Smooth muscle cell (in vitro differentiated cells): Measurements from ENCODE around the gene CCDC9B. TPM values are rescaled to one million over a fixed set of nuclear protein-coding genes. Genes with fewer than 3 reads are reported as not detected.

Experiments used
- DNase-seq: peaks from one replicate; lab custom pipeline; 2025; ENCODE audit not compliant: unreplicated experiment; lab: John Stamatoyannopoulos, UW
- H2AFZ ChIP-seq: fragments of 200-600 bp; sonication (generic); 2 replicates; pipeline ENCODE4 v1.6.0; 2016; ENCODE audit warnings: antibody characterized with exemption, low read depth, mild to moderate bottlenecking
- H3F3A ChIP-seq: fragments of 200-600 bp; sonication (generic); 2 replicates; pipeline ENCODE4 v1.6.0; 2017; ENCODE audit warnings: antibody characterized with exemption, low read depth
- H3K27ac ChIP-seq: fragments of 200-600 bp; sonication (generic); 2 replicates; pipeline ENCODE4 v1.5.1; 2016; ENCODE audit warnings: low read depth, mild to moderate bottlenecking
- H3K27me3 ChIP-seq: fragments of 200-600 bp; sonication (generic); 2 replicates; pipeline ENCODE4 v1.6.1; 2016; ENCODE audit warnings: low read depth, mild to moderate bottlenecking
- H3K36me3 ChIP-seq: fragments of 200-600 bp; sonication (generic); 2 replicates; pipeline ENCODE4 v1.5.1; 2016; ENCODE audit warnings: low read depth
- H3K4me1 ChIP-seq: fragments of 200-600 bp; sonication (generic); 2 replicates; pipeline ENCODE4 v1.5.1; 2016; ENCODE audit warnings: low read depth
- H3K4me2 ChIP-seq: fragments of 200-600 bp; sonication (generic); 2 replicates; pipeline ENCODE4 v1.6.0; 2016; ENCODE audit warnings: mild to moderate bottlenecking
- H3K4me3 ChIP-seq: fragments of 200-600 bp; sonication (generic); 2 replicates; pipeline ENCODE4 v1.5.1; 2016; ENCODE audit warnings: mild to moderate bottlenecking
- H3K79me2 ChIP-seq: fragments of 200-600 bp; sonication (generic); 2 replicates; pipeline ENCODE4 v1.6.0; 2016; ENCODE audit warnings: low read depth, mild to moderate bottlenecking
- H3K9ac ChIP-seq: fragments of 200-600 bp; sonication (generic); 2 replicates; pipeline ENCODE4 v1.6.0; 2016; ENCODE audit warnings: low read depth
- H3K9me3 ChIP-seq: fragments of 200-600 bp; sonication (generic); replicated peaks from 2 replicates; pipeline ENCODE4 v1.5.1; 2016; ENCODE audit warnings: low read depth
- H4K20me1 ChIP-seq: fragments of 200-600 bp; sonication (generic); 2 replicates; pipeline ENCODE4 v1.6.0; 2016; ENCODE audit warnings: low read depth
- CTCF ChIP-seq: fragments of 200-600 bp; sonication (generic); IDR thresholded peaks from 2 replicates; pipeline ENCODE4 v1.5.1; 2017; ENCODE audit warnings: borderline replicate concordance, mild to moderate bottlenecking, antibody characterized with exemption; ENCODE audit not compliant: insufficient read depth, poor library complexity, severe bottlenecking
- WGBS: methylation state at CpG from one replicate; pipeline ENCODE4 v1.1.7; 2016; ENCODE audit warnings: low lambda C conversion rate; 5-methylcytosine and 5-hydroxymethylcytosine counted together
- polyA plus RNA-seq: library from polyadenylated mRNA; unstranded; fragments of >200 nt; fragmentation: Nextera tagmentation; extraction: Ambion mirVana; gene quantifications from 2 replicates; pipeline ENCODE4 v1.2.1, GENCODE V29; 2016
- total RNA-seq: library from RNA; depleted of rRNA; stranded (reverse); fragments of >200 nt; gene quantifications from 2 replicates; pipeline ENCODE4 v1.2.3, GENCODE V29; 2014

CCDC9B gene
- total and polyA plus RNA-seq, 2 experiments from 2014 or later, result 0.97 to 3.8 TPM

GRCh38 chr15:40325188-40325587 is 15.6 kb downstream of the CCDC9B start:
- no peak overlapping the region for H2AFZ ChIP-seq
- peak overlapping the region; percentile 66 for H3K4me3 ChIP-seq
- peaks cover 5% of the 10 kb centered on the region for H3F3A ChIP-seq
- no peak overlapping the region for H3K27ac ChIP-seq
- no peaks in the 10 kb centered on the region for H3K9me3 ChIP-seq
- no peak for DNase-seq
- H3K4me2 ChIP-seq, result peak overlapping the region; percentile 94
- peaks cover 46% of the 10 kb centered on the region for H3K4me1 ChIP-seq
- H3K27me3 ChIP-seq, result no peaks in the 10 kb centered on the region
- H4K20me1 ChIP-seq, result peaks cover 17% of the 10 kb centered on the region
- no peak for TF ChIP-seq CTCF
- WGBS, result 83% methylated on average over 2 of the region's 2 CpGs
- peaks cover 23% of the 10 kb centered on the region for H3K79me2 ChIP-seq
- H3K9ac ChIP-seq, result peak overlapping the region; percentile 69
- no peaks in the 10 kb centered on the region for H3K36me3 ChIP-seq

GRCh38 chr15:40323953-40324937 is 16.5 kb downstream of the CCDC9B start:
- Histone ChIP-seq H3F3A (no peaks in the 10 kb centered on the region), H3K27ac (no peak overlapping the region), H3K4me3 (peak overlapping the region; percentile 66), H3K9me3 (no peaks in the 10 kb centered on the region), H3K36me3 (no peaks in the 10 kb centered on the region), H3K79me2 (peaks cover 23% of the 10 kb centered on the region), H3K4me2 (peak overlapping the region; percentile 94), H3K4me1 (peaks cover 43% of the 10 kb centered on the region), H4K20me1 (peaks cover 17% of the 10 kb centered on the region), H3K27me3 (no peaks in the 10 kb centered on the region), H3K9ac (peak overlapping the region; percentile 69), H2AFZ (no peak overlapping the region)
- DNase-seq, result no peak
- 1% methylated on average over 61 of the region's 101 CpGs for WGBS
- TF ChIP-seq CTCF, result no peak

GRCh38 chr15:40323239-40323952 is 17.3 kb downstream of the CCDC9B start, which contains the start of gene INAFM2:
Gene INAFM2, plus strand, starts transcription at chr15:40323692. Its CDS starts 364 bp downstream, at chr15:40324056.
- H2AFZ ChIP-seq, result no peak within 1 kb of the TSS
- peaks cover 17% of the 10 kb centered on the region for H4K20me1 ChIP-seq
- H3F3A ChIP-seq, result no peaks in the 10 kb centered on the region
- 3% methylated on average over 48 of the region's 103 CpGs for WGBS
- peak within 1 kb of the TSS; percentile 69 for H3K9ac ChIP-seq
- H3K4me3 ChIP-seq, result peak within 1 kb of the TSS; percentile 66
- H3K4me2 ChIP-seq, result peak within 1 kb of the TSS; percentile 94
- no peaks in the 10 kb centered on the region for H3K9me3 ChIP-seq
- H3K27ac ChIP-seq, result no peak within 1 kb of the TSS
- peak; percentile 67 for TF ChIP-seq CTCF
- H3K79me2 ChIP-seq, result peaks cover 23% of the 10 kb centered on the region
- H3K27me3 ChIP-seq, result no peaks in the 10 kb centered on the region
- peak; percentile 75 for DNase-seq
- peaks cover 40% of the 10 kb centered on the region for H3K4me1 ChIP-seq
- H3K36me3 ChIP-seq, result no peaks in the 10 kb centered on the region
